CD1c-positive myeloid dendritic cell (primary cell): ENCODE measurements around the gene TTL.
A peak's percentile ranks its signal among the peaks of the same experiment; 100 is the strongest.
"Not testable (repeated sequence)": the region's sequence is repeated elsewhere in the genome, so short reads cannot be mapped to it uniquely, and the experiment has no call there.

Experiments
- DNase-seq: peaks from one replicate; pipeline ENCODE4 v3.0.0-alpha.2; 2016; ENCODE audit errors: extremely low spot score

The TTL gene

DNA sequence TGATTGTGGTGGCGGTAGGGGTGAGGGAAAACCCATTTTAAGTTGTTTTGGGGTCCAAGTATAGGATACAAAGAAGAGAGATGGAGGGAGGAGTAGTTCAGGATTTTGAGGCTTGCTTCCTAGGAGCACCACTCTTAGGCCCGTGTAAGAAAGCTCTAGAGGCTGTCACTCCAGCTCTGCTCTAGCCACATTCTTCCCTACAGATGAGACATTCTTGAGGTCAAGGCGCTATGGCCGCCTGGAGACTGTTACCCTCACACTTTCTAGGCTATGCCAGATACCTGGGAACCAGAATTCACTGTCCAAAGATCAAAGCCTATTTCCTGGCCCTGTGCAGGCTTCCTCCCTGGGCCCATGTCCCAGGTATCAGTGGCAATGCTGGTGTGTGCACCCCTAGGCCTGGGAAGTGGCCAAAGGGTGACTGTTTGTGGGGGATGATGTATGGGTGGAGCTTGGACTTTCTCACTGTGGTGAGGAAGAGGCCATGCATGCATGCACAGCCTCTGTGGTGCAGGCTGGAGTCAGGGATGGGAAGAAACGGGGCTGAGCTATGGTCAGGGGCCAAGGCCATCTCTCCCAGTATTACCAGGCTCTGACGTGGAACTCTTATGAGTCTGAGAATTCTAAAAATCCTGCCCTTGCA, 7.0 kb upstream of the TTL start:
- no peak for DNase-seq

DNA sequence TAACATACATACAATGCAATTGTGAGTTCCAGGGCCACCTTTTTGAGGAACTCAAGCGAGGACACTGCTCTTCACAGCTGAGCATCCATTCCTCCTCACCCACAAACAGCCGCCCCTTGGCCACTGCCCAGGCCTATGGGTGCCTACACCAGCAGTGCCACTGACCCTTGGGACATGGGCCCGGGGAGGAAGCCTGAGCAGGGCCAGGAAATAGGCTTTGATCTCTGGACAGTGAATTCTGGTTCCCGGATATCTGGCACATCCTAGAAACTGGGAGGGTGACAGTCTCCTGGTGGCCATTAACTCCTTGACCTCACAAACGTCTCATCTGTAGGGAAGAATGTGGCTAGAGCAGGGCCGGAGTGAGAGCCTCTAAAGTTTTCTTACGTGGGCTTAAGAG, 5.5 kb upstream of the TTL start:
- no peak for DNase-seq

DNA sequence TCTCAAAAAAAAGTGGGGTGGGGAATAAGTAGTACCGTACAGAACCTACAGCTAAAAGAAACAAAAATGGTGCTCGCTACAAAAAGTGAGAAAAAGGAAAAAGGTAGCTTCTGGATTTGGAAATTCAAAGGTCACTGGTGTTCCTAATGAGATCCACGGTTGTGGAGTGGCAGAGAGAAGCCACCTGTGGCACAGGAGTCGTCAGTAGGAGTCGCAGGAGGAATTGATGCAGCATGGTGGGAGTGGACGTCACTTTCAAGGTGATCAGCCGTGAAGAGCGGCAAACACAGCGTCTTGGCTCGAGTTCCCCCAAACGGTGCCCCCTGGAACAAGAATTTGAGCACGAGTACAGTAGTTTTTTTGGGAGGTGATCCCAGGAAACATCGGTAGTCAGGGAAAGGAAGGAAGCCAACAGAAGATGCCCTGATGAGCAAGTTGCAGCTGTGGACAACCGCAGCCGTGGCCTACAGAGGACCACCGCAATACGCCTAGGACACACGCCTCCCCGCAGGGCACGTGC, 1.4 kb upstream of the TTL start:
- DNase-seq, result no peak

GRCh38 chr2:112481050-112481527, 867 bp upstream of the TTL start:
- peak; percentile 85 for DNase-seq

DNA sequence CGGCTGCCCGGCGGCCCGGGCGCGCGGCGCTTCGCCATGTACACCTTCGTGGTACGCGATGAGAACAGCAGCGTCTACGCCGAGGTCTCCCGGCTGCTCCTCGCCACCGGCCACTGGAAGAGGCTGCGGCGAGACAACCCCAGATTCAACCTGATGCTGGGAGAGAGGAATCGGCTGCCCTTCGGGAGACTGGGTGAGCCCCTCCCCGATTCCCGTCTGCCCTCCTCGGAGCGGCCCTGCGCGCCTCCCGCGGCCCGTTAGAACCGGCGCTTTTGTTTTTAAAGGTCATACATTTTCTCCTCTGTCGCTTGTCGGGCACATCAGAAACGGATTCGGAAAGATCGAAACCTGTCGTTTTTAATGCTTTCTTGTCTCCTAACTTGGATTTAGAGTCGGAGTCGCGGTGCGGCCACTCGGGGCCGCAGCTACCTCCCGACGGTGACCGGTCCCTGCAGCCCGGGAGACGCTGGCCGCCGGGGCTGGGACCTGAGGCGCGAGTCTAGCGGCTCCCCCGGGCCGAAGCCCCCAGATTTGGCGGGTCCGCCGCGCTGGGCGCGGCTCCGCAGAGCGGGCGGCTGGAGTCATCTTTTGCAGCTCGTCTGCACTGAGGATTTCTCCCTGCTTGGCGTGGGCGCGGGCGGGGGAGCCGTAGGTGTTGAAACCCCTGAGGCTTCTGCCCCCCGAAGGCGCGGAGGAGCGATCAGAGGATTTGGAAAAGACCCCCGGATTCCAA, 519 bp downstream of the TTL start:
- peak; percentile 13 for DNase-seq

GRCh38 chr2:112483042-112483473, 1.1 kb downstream of the TTL start:
- DNase-seq, result peak; percentile 39

DNA sequence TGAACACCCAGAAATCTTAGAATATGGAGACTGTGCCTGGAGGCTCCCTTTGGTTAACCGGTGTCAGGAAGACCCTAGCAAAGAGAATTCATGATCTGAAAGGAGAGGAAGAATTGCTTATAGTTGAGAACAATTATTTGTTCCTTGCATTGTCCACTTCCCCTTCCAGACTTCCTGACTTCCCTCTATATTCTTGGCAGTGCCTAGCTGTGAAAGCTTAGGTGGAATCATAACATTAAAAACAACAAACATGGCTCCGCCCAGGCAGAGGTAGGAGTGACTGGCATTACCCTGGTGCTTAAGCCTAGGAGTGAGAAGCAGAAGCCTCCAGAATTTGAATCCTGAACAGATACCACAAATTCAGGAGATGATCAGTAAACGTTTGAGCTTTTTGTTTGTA, 1.9 kb downstream of the TTL start:
- peak; percentile 71 for DNase-seq

DNA sequence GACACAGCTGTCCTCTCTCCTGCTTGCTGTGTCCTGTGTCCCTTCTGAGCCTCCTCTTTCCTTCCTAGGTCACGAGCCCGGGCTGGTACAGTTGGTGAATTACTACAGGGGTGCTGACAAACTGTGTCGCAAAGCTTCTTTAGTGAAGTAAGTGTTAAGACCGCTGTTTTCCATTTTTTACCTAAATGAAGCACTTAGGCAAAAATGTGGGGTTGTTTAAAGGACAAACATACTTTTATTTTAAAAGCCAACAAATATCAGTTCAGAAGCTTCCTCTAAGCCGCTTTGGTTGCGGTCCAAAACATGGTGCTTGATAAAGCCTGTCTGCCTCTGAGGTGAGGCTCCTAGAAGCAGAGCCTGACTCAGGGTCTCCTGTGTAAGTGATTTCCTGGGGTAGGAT, 3.9 kb downstream of the TTL start:
- no peak for DNase-seq

GRCh38 chr2:112486895-112487294, 4.9 kb downstream of the TTL start:
- no peak for DNase-seq

GRCh38 chr2:112487444-112487961, 5.5 kb downstream of the TTL start:
- DNase-seq, result no peak

DNA sequence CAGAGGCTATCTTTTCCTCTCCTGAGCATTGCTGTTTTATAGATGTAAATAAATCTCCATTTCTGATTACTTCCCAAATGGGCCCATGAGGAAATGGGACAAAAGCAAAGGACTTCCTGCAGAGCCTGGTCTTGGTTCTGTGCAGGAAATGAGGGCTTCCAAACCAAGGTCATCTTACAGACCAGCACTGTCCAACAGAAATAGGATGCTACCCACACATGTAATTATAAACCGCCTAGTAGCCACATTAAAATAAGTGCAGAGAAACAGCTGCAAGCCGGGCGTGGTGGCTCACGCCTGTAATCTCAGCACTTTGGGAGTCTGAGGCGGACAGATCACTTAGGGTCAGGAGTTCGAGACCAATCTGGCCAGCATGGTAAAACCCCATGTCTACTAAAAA, 6.2 kb downstream of the TTL start:
- DNase-seq, result no peak

DNA sequence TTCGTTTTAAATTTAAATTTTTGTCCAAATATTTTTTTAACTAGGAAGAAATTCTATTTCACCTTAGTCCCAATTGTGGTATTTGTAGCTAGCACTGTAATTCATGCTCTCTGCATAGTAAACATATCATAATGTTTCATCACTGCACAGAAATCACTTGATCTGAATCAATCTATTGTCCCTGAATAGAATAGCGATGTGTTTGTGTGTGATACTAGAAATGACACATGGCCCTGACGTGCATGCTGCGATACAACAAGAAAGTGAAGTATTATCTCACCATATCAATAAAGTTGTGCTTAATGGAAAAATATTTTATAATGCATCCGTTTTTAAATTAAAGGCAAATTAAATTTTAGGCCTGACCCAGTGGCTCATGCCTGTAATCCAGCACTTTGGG, 10.0 kb downstream of the TTL start:
- DNase-seq, result no peak

DNA sequence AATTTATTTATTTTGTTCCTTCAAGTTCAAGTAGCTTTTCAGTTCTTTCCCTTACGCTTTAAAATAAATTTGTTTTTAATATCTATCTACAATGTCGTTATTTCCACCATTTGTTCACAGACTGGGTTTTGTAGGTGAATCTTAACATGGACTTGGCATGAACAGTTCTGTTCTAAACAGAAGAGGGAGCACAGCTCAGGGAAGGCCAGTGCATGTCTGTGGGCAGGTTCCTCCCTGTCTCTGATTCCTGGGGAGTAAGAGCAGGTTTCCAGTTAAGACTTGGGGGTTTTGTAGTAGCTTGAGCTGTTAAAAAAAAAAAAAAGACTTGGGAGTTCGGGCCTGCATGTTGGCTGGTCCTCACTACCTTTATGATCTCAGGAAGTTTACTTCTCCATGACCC, 11.1 kb downstream of the TTL start:
- DNase-seq, result no peak

GRCh38 chr2:112493858-112494648, 12.1 kb downstream of the TTL start:
- DNase-seq, result no peak

DNA sequence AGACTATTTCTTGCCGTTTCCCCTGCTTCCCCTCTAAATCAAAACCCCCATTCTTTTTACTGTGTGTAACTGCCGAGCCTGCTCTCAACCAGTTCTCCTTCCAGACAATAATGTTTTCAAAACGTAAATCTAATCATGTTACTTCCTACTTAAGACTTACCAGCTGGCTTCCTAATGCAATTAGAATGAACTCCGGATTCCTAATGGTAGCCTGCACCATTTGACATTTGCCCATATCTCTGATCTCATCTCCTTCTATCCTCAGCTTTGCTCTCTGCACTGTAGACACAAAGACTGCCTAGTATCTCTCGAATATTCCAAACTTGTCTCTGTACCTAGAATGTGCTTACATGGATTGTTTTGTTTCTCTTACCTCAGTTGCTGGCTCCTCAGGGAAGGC, 12.9 kb downstream of the TTL start:
- DNase-seq, result no peak

- not testable (repeated sequence) for DNase-seq
These were observed 13.9 kb downstream of the TTL start for GRCh38 chr2:112495878-112496277.

GRCh38 chr2:112500850-112501484, 19.0 kb downstream of the TTL start:
- peak; percentile 65 for DNase-seq

DNA sequence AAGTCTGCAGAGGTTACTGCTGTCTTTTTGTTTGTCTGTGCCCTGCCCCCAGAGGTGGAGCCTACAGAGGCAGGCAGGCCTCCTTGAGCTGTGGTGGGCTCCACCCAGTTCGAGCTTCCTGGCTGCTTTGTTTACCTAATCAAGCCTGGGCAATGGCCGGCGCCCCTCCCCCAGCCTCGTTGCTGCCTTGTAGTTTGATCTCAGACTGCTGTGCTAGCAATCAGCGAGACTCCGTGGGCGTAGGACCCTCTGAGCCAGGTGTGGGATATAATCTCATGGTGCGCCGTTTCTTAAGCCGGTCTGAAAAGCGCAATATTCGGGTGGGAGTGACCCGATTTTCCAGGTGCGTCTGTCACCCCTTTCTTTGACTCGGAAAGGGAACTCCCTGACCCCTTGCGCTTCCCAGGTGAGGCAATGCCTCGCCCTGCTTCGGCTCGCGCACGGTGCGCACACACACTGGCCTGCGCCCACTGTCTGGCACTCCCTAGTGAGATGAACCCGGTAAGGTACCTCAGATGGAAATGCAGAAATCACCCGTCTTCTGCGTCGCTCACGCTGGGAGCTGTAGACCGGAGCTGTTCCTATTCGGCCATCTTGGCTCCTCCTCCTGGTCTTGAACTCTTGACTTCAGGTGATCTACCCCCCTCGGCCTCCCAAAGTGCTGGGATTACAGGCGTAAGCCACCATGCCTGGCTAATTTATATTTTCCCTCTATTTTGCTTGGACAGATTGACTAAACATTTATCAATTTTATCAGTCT, 27.5 kb downstream of the TTL start:
- DNase-seq, result not testable (repeated sequence)

- DNase-seq, result no peak
These were observed 34.8 kb downstream of the TTL start for GRCh38 chr2:112516801-112517200.

DNA sequence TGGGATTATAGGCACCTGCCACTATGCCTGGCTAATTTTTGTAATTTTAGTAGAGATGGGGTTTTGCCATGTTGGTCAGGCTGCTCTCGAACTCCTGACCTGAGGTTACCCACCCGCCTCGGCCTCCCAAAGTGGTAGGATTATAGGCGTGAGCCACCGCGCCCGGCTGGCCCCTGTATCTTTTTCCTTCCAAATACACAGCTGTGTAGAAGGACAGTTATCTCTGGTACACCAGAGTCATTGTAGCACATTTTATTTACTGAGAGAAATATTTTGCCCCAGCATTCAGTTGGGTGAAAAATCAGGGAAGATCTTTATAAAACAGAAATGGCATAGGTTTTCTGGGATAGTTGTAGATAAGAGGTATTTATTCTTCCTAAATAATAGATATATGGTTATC, 36.9 kb downstream of the TTL start:
- DNase-seq, result no peak

DNA sequence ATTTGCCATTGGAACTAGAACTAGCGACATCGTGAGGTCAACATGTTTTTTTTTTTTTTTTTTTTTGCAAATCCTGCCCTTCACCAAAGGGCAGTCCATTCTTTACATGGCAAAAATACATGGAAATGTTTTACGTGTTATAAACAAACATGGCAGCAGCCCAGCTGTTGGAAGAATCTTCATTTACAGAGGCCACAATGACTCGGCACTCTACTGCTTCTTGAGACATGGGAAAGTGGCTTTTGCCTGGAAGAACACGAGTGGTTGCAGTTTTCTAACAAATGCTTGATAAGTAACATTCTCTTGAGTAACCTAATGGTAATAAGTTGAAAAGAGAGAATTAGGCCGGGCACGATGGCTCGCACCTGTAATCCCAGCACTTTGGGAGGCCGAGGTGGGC, 37.5 kb downstream of the TTL start:
- no peak for DNase-seq
